Smooth muscle cell (in vitro differentiated cells): ENCODE results near the gene DUS1L. TPM values are rescaled to one million over a fixed set of nuclear protein-coding genes. Genes with fewer than 3 reads are reported as not detected.
A peak's percentile ranks its signal among the peaks of the same experiment; 100 is the strongest.

Source experiments
- DNase-seq: peaks from one replicate; lab custom pipeline; 2025; ENCODE audit not compliant: unreplicated experiment; lab: John Stamatoyannopoulos, UW
- H2AFZ ChIP-seq: fragments of 200-600 bp; sonication (generic); 2 replicates; pipeline ENCODE4 v1.6.0; 2016; ENCODE audit warnings: antibody characterized with exemption, low read depth, mild to moderate bottlenecking
- H3F3A ChIP-seq: fragments of 200-600 bp; sonication (generic); 2 replicates; pipeline ENCODE4 v1.6.0; 2017; ENCODE audit warnings: antibody characterized with exemption, low read depth
- H3K27ac ChIP-seq: fragments of 200-600 bp; sonication (generic); 2 replicates; pipeline ENCODE4 v1.5.1; 2016; ENCODE audit warnings: low read depth, mild to moderate bottlenecking
- H3K27me3 ChIP-seq: fragments of 200-600 bp; sonication (generic); 2 replicates; pipeline ENCODE4 v1.6.1; 2016; ENCODE audit warnings: low read depth, mild to moderate bottlenecking
- H3K36me3 ChIP-seq: fragments of 200-600 bp; sonication (generic); 2 replicates; pipeline ENCODE4 v1.5.1; 2016; ENCODE audit warnings: low read depth
- H3K4me1 ChIP-seq: fragments of 200-600 bp; sonication (generic); 2 replicates; pipeline ENCODE4 v1.5.1; 2016; ENCODE audit warnings: low read depth
- H3K4me2 ChIP-seq: fragments of 200-600 bp; sonication (generic); 2 replicates; pipeline ENCODE4 v1.6.0; 2016; ENCODE audit warnings: mild to moderate bottlenecking
- H3K4me3 ChIP-seq: fragments of 200-600 bp; sonication (generic); 2 replicates; pipeline ENCODE4 v1.5.1; 2016; ENCODE audit warnings: mild to moderate bottlenecking
- H3K79me2 ChIP-seq: fragments of 200-600 bp; sonication (generic); 2 replicates; pipeline ENCODE4 v1.6.0; 2016; ENCODE audit warnings: low read depth, mild to moderate bottlenecking
- H3K9ac ChIP-seq: fragments of 200-600 bp; sonication (generic); 2 replicates; pipeline ENCODE4 v1.6.0; 2016; ENCODE audit warnings: low read depth
- H3K9me3 ChIP-seq: fragments of 200-600 bp; sonication (generic); replicated peaks from 2 replicates; pipeline ENCODE4 v1.5.1; 2016; ENCODE audit warnings: low read depth
- H4K20me1 ChIP-seq: fragments of 200-600 bp; sonication (generic); 2 replicates; pipeline ENCODE4 v1.6.0; 2016; ENCODE audit warnings: low read depth
- CTCF ChIP-seq: fragments of 200-600 bp; sonication (generic); IDR thresholded peaks from 2 replicates; pipeline ENCODE4 v1.5.1; 2017; ENCODE audit warnings: borderline replicate concordance, mild to moderate bottlenecking, antibody characterized with exemption; ENCODE audit not compliant: insufficient read depth, poor library complexity, severe bottlenecking
- WGBS: methylation state at CpG from one replicate; pipeline ENCODE4 v1.1.7; 2016; ENCODE audit warnings: low lambda C conversion rate; 5-methylcytosine and 5-hydroxymethylcytosine counted together
- polyA plus RNA-seq: library from polyadenylated mRNA; unstranded; fragments of >200 nt; fragmentation: Nextera tagmentation; extraction: Ambion mirVana; gene quantifications from 2 replicates; pipeline ENCODE4 v1.2.1, GENCODE V29; 2016
- total RNA-seq: library from RNA; depleted of rRNA; stranded (reverse); fragments of >200 nt; gene quantifications from 2 replicates; pipeline ENCODE4 v1.2.3, GENCODE V29; 2014

Gene DUS1L
- 30.7 and 49.4 TPM in 2 replicates for total RNA-seq
- 125 and 141 TPM in 2 replicates for polyA plus RNA-seq

- DNase-seq, result no peak
- Histone ChIP-seq H3K9me3 (no peaks in the 10 kb centered on the region), H3K4me2 (peak within 1 kb of the TSS; percentile 96), H3F3A (no peaks in the 10 kb centered on the region), H3K79me2 (peaks cover 5% of the 10 kb centered on the region), H3K36me3 (no peaks in the 10 kb centered on the region), H3K27ac (no peak within 1 kb of the TSS), H3K4me3 (peak within 1 kb of the TSS; percentile 74), H3K4me1 (peaks cover 6% of the 10 kb centered on the region), H4K20me1 (no peaks in the 10 kb centered on the region), H3K9ac (peak within 1 kb of the TSS; percentile 88), H3K27me3 (no peaks in the 10 kb centered on the region), H2AFZ (peak within 1 kb of the TSS; percentile 92)
- TF ChIP-seq CTCF, result no peak
- WGBS, result 13% methylated on average over 62 of the region's 88 CpGs
These were observed at the start of gene DUS1L for GRCh38 chr17:82065638-82066303. DUS1L (minus strand) TSS chr17:82065804; CDS start chr17:82065059, 745 bp downstream.

GRCh38 chr17:82114872-82115271 is 49.3 kb upstream of the DUS1L start:
- Histone ChIP-seq H3K4me2 (no peak overlapping the region), H3K4me1 (peaks cover 15% of the 10 kb centered on the region), H3F3A (no peaks in the 10 kb centered on the region), H3K36me3 (no peaks in the 10 kb centered on the region), H4K20me1 (peaks cover 18% of the 10 kb centered on the region), H3K9ac (no peak overlapping the region), H2AFZ (no peak overlapping the region), H3K79me2 (no peaks in the 10 kb centered on the region), H3K4me3 (no peak overlapping the region), H3K27me3 (no peaks in the 10 kb centered on the region), H3K27ac (no peak overlapping the region), H3K9me3 (no peaks in the 10 kb centered on the region)
- 93% methylated on average over 9 of the region's 9 CpGs for WGBS
- DNase-seq, result no peak
- no peak for TF ChIP-seq CTCF

GRCh38 chr17:82114447-82114846 is 48.8 kb upstream of the DUS1L start:
- H3K36me3 ChIP-seq, result no peaks in the 10 kb centered on the region
- no peak for TF ChIP-seq CTCF
- H3F3A ChIP-seq, result no peaks in the 10 kb centered on the region
- no peak overlapping the region for H3K4me2 ChIP-seq
- 98% methylated on average over 9 of the region's 10 CpGs for WGBS
- H2AFZ ChIP-seq, result no peak overlapping the region
- H3K27me3 ChIP-seq, result no peaks in the 10 kb centered on the region
- H3K9ac ChIP-seq, result no peak overlapping the region
- DNase-seq, result no peak
- H3K4me1 ChIP-seq, result peaks cover 14% of the 10 kb centered on the region
- H4K20me1 ChIP-seq, result peaks cover 14% of the 10 kb centered on the region
- H3K27ac ChIP-seq, result no peak overlapping the region
- H3K79me2 ChIP-seq, result no peaks in the 10 kb centered on the region
- H3K9me3 ChIP-seq, result no peaks in the 10 kb centered on the region
- no peak overlapping the region for H3K4me3 ChIP-seq

GRCh38 chr17:82113941-82114340 is 48.3 kb upstream of the DUS1L start:
- TF ChIP-seq CTCF, result no peak
- Histone ChIP-seq H3K27me3 (no peaks in the 10 kb centered on the region), H3K27ac (no peak overlapping the region), H3K4me1 (peaks cover 10% of the 10 kb centered on the region), H3K36me3 (no peaks in the 10 kb centered on the region), H3K9ac (no peak overlapping the region), H3F3A (no peaks in the 10 kb centered on the region), H2AFZ (no peak overlapping the region), H3K4me2 (no peak overlapping the region), H3K4me3 (no peak overlapping the region), H3K9me3 (no peaks in the 10 kb centered on the region), H3K79me2 (no peaks in the 10 kb centered on the region), H4K20me1 (peaks cover 11% of the 10 kb centered on the region)
- DNase-seq, result no peak
- 94% methylated on average over 13 of the region's 13 CpGs for WGBS
